ENCODE data around the gene DIP2B.
"Not testable (repeated sequence)": the region's sequence is repeated elsewhere in the genome, so short reads cannot be mapped to it uniquely, and the experiment has no call there.

DIP2B gene

DNA sequence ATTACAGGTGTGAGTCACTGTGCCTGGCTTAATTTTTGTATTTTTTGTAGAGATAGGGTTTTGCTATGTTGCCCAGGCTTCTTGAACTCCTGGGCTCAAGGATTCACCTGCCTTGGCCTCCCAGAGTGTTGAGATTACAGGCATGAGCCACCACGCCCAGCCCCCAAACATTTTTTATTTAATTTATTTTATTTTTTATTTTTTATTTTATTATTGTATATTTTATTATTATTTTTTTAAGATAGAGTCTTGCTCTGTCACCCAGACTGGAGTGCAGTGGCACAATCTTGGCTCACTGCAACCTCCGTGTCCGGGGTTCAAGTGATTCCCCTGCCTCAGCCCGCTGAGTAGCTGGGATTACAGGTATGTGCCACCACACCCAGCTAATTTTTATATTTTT, 17.0 kb downstream of the DIP2B start:
- DNase-seq: not testable (repeated sequence)

DNA sequence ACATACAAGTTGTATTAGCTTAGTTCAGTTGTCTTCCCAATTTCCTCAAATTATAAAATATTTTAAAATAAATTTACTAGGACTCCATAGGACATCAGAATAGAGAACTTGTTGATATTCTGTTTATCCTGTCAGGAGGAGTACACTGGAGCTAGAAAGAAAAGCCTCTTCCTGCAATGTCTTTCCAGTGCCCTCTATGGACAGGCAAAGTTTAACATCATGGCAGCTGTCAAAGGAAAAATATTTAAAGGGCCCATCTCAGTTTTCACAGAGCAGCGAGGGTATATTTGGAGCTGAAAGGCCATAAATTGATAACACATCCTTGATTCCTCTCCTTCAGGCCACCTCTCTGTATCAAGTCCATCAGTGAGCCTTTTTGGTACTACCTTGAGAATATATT, 19.0 kb downstream of the DIP2B start:
- no peak for DNase-seq

DNA sequence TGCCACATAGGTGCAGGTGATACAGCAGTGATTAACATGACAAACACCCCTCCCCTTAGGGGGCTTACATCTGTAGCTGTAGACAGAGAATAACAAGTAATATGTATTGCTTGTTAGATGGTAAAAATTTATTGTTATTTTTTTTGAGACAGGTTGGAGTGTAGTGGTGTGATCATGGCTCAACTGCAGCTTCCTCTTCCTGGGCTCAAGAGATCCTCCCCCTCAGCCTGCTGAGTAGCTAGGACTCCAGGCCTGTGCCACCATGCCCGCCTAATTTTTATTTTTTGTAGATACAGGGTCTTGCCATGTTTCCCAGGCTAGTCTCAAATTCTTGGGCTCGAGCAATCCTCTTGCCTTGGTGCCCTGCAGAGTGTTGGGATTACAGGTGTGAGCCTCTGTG, 19.8 kb downstream of the DIP2B start:
- no peak for DNase-seq

DNA sequence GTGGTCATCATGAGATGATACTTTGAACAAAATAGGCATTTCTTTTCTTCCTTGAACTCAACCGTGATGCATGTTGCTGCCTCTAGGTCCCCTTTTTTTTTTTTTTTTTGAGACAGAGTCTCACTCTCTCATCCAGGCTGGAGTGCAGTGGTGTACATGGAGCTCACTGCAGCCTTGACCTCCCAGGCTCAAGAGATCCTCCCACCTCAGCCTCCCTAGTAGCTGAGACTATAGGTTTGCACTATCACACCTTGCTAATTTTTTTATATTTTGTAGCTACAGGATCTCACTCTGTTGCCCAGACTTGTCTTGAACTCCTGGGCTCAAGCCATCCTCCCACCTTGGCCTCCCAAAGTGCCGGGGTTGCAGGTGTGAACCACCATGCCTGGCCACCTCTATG, 20.6 kb downstream of the DIP2B start:
- DNase-seq: no peak

DNA sequence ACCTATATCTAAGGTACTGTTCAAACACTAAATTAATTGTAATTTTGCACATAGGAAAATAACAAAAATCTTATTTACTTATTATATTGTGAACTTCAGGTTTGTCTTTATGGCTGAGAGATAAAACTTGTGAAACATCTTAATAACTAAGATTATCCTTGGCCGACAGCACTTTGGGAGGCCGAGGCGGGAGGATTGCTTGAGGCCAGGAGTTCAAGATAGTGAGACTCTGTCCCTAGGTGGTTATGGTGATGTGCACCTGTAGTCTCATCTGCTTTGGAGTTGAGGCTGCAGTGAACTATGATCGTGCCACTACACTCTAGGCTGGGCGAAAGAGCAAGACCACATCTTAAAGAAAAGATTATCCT, 22.6 kb downstream of the DIP2B start:
- no peak for DNase-seq

DNA sequence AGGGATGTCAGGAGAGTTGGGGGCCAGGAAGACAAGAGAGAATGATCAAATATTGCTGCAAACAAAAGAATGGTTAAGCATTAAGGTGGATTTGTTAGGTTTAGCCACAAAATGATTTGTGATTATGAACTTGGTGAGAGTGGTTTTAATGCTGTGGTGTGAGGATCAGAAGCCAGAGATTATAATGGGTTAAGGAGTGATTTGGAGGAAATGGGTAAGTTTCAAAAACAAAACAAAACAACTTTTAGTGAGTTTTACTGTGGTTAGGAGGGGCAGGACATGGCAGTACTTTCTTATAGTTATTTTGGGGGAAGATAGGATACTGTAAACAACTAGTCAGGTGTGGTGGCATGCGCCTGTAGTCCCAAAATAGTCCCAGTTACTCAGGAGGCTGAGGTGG, 24.0 kb downstream of the DIP2B start:
- no peak for DNase-seq

DNA sequence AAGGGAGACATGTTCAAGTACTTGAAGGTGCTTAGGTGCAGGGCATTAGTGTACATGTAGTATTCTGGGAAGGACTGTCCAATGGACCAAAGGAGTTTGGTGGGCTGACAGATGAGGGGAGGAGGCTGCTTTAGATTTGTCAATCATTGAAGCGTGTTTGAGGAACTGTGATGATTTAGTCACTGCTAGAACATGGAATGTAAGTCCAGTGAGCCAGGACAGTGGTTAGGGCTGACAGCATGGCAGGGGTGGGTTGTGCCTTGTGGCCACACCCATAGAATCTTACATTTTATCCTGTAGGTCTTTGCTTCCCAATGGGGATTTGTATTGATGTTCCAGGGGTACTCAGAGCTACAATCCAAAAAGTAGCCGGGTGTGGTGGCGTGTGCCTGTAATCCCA, 24.6 kb downstream of the DIP2B start:
- no peak for DNase-seq

DNA sequence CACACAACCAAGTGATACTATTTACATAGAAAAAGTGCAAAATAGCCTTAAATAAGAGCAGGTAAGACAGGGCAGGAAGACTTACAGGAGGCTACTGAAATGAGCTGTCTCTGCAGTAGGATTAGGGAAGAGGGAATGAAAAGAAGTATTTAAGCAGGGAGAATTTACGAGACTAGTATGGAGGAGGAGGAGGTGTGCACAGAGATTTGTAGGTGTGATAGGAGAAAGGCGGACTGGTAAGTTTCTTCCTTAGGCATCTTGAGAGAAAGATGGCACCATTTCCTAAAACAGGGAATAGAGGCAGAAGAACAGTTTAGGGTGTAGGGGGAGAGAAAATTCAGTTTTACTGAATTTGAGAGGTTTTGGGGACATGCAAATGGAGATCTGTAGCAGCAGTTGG, 25.7 kb downstream of the DIP2B start:
- no peak for DNase-seq

DNA sequence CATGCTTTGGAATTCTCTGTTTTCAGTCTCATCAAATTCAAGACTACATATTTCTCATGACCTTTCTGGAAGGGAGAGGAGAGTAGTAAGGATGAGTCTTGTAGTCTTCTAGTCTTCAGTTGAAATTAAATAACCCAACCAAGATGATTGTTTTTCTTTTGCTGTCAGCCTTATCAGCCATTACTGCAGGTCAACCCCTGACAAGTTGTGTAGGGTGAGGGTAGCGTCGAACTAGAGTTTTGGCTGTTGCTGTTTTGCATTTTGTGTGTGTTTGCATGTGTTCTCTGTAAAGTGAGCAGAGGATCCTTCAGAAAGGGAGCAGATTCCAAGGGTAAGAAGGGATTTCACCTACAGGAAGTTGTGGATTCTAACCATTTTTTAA, 28.4 kb downstream of the DIP2B start:
- DNase-seq: no peak

DNA sequence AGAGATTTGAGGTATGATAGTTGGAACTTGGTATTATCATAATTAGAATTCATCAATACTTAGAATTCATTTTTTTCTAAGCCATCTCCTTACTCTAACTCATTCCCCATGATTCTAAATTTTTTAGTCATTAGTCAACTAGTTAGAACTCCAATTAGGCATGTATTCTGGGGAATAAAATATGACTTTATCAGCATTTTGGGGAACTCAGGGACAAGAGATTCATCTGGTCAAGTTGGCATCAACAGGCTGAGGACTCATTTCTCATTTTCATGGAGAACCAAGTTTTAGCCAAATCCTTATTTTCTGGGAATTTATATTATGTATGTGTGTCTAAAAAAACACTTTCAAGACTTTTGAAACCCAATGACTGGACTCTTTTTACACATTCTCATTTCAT, 29.2 kb downstream of the DIP2B start:
- no peak for DNase-seq

DNA sequence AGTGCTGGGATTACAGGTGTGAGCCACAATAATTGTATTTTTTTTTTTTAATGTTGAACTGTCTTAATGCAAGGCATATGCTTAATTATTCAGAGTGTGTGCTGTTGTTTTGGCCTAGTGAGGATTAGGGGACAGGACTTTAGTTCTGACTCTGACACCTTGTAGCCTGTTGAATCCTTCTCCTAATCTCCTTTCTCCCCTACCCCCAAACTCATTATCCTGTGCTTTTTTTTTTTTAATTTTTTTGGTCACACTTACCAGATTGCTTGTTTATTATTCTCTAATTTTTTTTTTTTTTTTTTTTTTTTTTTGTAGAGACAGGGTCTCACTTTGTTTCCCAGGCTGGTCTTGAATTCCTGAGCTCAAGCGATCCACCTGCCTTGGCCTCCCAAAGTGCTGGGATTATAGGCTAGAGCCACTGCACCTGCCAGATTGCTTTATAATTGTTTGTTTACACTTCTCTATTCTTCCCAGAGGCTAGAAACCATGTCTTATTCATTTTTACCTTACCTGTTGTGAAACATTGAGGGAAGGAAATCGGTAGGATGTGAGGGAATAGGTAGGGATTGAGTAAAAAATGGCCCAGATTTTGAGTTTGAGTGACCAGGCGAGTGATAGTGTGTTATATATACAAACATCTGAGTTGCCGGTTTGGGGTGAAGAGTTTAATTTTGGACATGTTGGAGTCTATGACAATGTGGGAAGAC, 32.2 kb downstream of the DIP2B start:
- DNase-seq: no peak

DNA sequence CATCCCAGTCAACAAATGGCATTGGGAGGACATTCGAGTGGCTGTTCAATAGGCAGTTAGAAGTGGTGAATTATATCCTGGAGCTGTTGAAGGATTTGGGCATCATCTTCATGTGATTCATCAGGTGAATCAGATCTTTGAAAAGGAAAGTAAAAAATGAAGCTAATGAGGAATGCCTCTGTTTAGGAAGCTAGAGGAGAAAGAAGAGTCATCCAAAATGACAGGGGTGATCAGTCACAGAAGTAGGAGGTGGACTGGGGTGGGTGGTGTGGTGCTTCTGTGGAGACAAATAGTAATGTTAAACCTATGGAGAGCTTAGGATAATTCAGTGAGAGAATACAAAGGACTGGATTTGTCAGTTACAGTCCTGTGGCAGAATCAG, 32.7 kb downstream of the DIP2B start:
- peak; percentile 30 for DNase-seq

DNA sequence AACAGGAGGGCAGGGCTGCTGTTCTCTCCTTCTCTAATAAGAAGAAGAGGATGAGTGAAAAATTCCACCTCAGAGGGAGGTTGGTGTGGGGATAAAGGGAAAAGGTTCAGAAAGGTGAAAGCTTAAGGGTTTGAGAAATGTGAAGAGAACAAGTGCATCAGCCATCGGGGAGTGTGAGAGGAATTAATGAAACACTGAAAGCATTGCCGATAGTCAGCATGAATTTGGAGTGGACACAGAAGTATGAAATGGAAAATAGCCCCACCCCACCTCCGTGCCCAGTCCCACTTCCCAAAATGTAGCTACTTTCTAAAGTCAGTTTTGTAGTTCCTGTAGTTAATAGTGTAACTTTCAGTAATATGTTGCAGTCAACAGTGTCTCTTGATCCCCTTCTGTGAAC, 33.4 kb downstream of the DIP2B start:
- no peak for DNase-seq

DNA sequence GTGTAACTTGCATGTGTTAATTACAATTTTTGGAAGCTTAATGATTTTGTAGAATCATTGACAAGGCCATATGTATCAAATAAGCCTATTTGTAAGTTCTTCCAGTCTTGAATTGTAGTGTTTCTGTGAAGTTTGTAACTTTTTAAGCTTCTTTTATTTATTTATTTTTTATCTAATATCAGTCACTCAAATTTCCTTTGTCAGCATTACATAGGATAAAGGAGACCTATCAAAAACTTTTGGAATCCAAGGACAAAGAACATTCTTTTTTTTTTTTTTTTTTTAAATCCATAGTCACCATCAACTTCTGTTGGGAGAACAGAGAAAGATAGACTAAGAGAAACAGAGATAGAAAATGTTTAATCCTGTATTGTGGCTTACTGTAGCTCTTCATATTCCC, 36.4 kb downstream of the DIP2B start:
- no peak for DNase-seq

DNA sequence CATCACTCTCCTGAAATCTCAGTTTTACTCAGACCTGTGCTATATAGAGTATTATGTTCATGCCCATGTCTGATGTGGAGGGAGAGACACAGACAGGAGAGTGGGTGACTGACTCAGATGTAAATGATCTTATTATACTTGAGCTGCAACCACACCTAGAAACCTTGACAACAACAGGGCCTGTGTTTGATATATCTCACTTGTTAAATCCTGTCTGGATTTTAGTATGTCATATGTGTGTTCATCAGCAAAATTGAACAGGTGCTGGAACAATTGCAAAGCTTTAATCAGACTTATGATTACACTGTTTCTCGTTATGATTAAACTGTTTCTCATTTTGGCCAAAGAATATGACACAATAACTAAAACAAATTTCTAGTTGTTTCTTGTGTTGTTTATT, 37.7 kb downstream of the DIP2B start:
- peak; percentile 19 for DNase-seq

DNA sequence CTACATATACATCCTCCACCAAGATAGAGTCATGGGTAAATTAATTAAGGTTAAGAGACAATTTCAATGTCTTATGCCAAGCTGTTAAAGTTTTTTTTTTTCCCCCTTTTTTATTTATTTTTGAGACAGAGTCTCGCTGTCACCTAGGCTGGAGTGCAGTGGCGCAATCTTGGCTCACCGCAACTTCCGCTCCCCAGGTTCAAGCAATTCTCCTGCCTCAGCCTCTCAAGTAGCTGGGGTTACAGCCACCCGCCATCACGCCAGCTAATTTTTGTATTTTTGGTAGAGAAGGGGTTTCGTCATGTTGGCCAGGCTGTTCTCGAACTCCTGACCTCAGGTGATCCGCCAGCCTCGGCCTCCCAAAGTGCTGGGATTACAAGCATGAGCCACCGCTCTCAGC, 38.4 kb downstream of the DIP2B start:
- DNase-seq: not testable (repeated sequence)

DNA sequence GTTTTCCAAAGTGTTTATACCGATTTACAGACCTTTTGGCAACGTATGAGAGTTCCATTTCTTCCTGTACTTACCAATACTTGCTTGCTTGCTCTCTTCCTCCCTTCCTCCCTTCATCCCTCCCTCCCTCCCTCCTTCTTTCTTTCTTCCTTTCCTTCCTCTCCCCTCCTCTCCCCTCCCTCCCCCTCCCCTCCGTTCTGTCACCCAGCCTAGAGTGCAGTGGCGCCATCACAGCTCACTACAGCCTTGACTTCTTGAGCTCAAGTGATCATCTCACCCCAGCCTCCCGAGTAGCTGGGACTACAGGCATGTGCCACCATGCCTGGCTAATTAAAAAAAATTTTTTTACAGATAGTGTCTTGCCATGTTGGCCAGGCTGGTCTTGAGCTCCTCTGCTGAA, 40.4 kb downstream of the DIP2B start:
- DNase-seq: no peak

DNA sequence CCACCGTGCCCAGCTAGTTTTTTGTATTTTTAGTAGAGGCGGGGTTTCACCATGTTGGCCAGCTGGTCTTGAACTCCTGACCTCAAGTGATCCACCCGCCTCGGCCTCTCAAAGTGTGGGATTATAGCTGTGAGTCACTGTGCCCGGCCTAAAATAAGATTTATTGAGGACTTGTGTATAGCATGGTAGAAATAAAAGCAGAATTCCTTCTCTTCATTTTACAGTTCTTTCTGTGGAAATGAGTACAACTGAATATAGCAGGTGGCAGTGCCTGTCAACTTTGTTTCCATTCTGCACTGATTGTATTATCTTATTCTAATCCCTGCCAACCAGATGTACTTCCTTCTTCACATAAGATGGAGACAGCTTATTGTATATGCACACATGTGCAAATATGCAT, 41.0 kb downstream of the DIP2B start:
- DNase-seq: no peak

DNA sequence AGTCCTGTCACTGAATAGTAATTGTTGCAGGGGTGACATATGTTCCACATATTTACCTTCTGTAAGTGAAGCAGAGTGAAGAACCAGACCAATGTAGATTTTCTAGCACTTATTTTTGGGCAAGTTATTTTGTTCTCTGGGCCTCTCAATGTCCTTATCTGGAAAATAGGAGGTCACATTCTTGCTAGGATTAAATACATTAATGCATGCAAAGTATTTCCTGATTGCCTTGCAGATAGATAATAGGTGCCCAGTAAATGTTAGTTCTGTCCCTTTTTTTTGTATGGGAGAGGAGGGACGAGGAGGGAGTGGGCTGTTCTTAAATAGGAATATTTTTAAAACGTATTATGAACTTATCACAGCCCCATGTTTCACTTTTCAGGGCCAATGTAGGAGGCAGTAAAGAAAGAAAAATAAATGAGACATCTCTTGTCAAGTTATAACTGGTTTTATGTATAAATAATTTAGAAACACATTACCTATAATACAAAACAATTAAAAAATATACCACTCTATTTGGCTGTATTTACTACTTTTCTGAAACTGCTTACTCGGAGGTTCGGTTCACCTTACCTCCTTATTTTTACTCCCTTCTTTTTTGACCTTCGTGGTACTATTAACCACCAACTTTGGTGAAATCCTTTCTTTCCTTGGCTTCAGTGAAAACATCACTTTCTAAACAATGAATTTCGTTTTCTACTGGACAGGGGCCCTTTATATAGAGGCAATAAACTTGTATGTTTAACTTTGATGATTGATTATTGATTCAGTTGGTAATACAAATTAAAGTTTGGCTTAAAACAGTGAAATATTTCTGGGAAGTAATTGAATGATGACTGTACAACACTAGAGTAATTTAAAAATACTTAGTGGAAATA, 41.9 kb downstream of the DIP2B start:
- no peak for DNase-seq

DNA sequence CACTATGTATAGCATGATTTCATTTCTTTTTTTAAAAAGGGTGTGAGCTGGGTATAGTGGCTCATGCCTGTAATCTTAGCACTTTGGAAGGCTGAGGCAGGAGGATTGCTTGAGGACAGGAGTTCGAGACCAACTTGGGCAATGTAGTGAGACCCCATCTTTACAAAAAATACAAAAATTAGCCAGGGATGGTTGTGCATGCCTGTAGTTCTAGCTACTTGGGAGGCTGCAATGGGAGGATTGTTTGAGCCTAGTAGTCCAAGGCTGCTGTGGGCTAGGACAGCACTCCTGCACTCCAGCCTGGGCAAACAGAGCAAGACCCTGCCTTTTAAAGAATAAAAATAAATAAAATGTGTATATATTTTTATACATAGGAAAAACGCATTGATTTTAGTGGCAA, 43.0 kb downstream of the DIP2B start:
- no peak for DNase-seq

DNA sequence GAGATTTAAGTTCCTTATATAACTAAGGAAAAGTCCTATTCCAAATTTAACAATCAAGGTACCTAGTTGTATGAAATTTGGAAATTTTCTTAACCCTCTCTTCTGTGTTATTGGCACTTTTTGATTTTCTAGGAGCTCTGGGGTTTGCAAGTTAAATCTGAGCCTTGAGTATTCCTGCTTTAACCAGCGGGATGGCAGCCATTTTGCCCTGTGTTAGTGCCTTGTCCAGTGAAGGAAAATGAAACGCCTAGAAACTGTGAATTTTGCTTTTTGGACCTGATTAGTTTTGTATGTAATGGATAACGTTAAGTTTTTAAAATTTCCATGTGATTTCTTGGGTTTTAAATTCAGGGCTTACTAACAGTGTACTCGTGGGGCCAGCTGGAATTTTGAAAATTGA, 45.1 kb downstream of the DIP2B start:
- no peak for DNase-seq

DNA sequence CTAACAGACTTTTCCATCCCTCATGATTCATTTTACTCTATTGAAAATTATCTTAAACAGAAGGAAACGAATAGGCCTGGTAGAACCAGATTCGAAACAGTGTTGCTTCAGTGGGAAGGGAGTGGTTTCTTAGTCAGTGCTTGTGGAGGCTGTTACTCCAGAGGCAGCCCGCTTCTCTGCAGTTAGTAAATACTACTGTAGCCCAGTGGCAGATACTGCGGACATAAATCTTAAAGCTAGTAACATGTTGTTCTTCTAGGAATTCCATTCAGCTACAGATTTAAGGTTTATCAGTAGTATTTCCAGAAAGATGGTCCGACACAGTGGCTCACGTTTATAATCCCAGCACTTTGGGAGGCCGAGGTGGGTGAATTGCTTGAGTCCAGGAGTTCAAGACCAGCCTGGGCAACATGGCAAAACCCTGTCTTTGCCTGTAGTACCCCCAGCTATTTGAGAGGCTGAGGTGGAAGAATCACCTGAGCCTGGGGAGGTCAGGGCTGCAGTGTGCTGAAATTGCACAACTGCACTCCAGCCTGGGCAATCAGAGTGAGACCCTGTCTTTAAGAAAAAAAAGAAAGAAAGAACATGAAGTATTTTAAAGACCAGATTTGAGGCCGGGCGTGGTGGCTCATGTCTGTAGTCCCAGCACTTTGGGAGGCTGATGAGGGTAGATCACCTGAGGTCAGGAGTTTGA, 45.9 kb downstream of the DIP2B start:
- DNase-seq: no peak

DNA sequence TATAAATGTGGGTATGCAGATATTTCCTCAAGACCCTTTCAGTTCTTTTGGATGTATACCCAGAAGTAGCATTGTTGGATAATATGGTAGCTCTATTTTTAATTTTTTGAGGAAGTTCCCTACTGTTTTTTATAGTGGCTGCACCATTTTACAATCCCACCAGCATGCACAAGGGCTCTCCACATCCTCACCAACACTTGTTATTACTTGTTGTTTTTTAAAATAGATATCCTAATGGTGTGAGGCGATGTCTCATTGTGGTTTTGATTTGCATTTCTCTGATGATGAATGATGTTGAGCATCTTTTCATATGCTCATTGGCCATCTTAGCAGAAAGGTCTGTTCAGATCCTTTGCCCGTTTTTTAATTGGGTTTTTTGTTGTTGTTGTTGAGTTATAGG, 47.1 kb downstream of the DIP2B start:
- DNase-seq: no peak

DNA sequence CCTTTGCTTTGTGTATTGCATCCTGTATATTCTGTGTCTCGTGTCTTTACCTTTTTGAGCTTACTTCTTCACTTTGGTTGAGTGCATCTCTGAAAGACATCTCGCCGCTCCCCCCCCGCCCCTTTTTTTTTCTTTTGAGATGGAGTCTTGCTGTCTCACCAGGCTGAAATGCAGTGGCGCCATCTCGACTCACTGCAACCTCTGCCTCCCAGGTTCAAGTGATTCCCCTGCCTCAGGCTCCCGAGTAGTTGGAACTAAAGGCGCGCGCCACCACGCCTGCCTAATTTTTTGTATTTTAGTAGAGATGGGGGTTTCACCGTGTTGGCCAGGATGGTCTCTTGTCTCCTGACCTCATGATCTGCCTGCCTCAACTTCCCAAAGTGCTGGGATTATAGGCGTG, 49.9 kb downstream of the DIP2B start:
- no peak for DNase-seq

All from activated naive CD4-positive, alpha-beta T cell treated with Interleukin-2 at 50 U/mL for 16 hours (primary cell).